ENCODE results near the gene TRAPPC12.

GRCh38 chr2:3504741-3505140 lies 125.2 kb downstream of the TRAPPC12 start:
- no peak for TF ChIP-seq POLR2A (IDR thresholded peaks at IDR 0.05)
- TF ChIP-seq, protein P1, sequence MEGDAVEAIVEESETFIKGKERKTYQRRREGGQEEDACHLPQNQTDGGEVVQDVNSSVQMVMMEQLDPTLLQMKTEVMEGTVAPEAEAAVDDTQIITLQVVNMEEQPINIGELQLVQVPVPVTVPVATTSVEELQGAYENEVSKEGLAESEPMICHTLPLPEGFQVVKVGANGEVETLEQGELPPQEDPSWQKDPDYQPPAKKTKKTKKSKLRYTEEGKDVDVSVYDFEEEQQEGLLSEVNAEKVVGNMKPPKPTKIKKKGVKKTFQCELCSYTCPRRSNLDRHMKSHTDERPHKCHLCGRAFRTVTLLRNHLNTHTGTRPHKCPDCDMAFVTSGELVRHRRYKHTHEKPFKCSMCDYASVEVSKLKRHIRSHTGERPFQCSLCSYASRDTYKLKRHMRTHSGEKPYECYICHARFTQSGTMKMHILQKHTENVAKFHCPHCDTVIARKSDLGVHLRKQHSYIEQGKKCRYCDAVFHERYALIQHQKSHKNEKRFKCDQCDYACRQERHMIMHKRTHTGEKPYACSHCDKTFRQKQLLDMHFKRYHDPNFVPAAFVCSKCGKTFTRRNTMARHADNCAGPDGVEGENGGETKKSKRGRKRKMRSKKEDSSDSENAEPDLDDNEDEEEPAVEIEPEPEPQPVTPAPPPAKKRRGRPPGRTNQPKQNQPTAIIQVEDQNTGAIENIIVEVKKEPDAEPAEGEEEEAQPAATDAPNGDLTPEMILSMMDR (IDR thresholded peaks at IDR 0.05) = no peak

Data from thyroid gland (tissue), 4 donors.